NCI-H1694 (cell line): ENCODE data around the gene MAOA.

Experiments used
- DNase-seq: peaks from one replicate; lab custom pipeline; 2025; lab: John Stamatoyannopoulos, UW

Gene MAOA

DNA sequence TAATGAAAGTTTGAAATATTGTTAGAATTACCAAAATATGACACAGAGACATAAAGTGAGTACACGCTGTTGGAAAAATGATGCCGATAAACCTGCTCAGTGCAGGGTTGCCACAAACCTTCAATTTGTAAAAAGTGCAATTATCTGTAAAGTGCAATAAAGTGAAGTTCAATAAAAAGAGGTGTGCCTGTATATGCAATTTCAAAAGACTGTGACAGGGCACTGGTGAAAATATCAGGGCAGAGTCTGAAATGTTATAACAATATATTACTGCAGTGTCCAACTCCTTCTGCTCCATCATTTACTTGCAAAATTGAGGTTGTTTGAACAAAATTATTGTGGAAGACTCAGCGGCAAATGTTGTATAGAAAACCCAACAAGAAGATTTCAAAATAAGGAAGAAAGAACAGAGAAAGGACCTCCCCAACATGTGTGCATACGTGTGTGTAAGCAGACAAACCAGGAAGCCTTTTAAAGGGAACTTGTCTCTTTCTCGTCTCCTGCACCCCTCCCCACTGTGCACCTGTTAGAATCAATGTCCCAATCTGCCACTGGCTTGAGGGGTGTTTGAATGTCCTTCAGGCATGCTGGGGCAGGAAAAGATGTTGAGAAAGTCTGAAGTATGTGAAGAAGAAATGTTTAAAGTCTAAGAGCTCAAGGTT is 130.0 kb downstream of the MAOA start:
- DNase-seq, result no peak
